ENCODE measurements around the gene TMEM196.

GRCh38 chr7:19681596-19681995 lies 91.8 kb downstream of the TMEM196 start:
- TF ChIP-seq POLR2A (IDR thresholded peaks at IDR 0.05), result no peak
- TF ChIP-seq CTCF (IDR thresholded peaks at IDR 0.05), result no peak

All from upper lobe of left lung (tissue), 4 donors.